CD4-positive, alpha-beta T cell (primary cell): Measurements from ENCODE around the gene SLC12A3. TPM values are rescaled to one million over a fixed set of nuclear protein-coding genes. Genes with fewer than 3 reads are reported as not detected.

ENCODE experiments used
- ATAC-seq: fragments of 200-7000 bp; cut with Tn5 transposase; one replicate; pipeline ENCODE4 v1.10.0; 2022; ENCODE audit warnings: mild to moderate bottlenecking; ENCODE audit not compliant: poor library complexity
- CTCF ChIA-PET: fragments of 350-600 bp; sonication (Branson Sonifier 250); formaldehyde crosslinking; loops from one replicate; lab custom pipeline; 2021; ENCODE audit warnings: antibody characterized with exemption, inconsistent platforms; lab: Charles Lee
- POLR2A ChIA-PET: fragments of 350-600 bp; sonication (Branson Sonifier 250); formaldehyde crosslinking; loops from one replicate; lab custom pipeline; 2021; ENCODE audit warnings: antibody characterized with exemption, inconsistent platforms; lab: Charles Lee
- DNase-seq, 14 experiments: peaks; one replicate each; pipeline ENCODE4 v3.0.0-alpha.2; 2013 to 2020; ENCODE audit warnings: mixed read lengths in 2 of 14
- H3K27ac ChIP-seq, 2 donors: one replicate each; pipeline versions ENCODE4 v1.5.1 to v1.7.0; 2013; ENCODE audit warnings: low read length in 2 of 2, low read depth in 1 of 2, mild to moderate bottlenecking in 1 of 2
- H3K27me3 ChIP-seq, 2 experiments: 1 replicate in 1 of 2; 2 replicates in 1 of 2; pipeline versions ENCODE4 v1.6.1 to v1.7.0; 2013; ENCODE audit warnings: low read length in 2 of 2, control low read depth in 1 of 2, mild to moderate bottlenecking in 1 of 2, moderate library complexity in 1 of 2; ENCODE audit not compliant: insufficient read depth in 2 of 2, control insufficient read depth in 1 of 2
- H3K36me3 ChIP-seq: one replicate; pipeline ENCODE4 v1.6.1; 2013; ENCODE audit warnings: low read length, control low read depth; ENCODE audit not compliant: insufficient read depth
- H3K4me1 ChIP-seq: one replicate; pipeline ENCODE4 v1.6.1; 2013; ENCODE audit warnings: low read length, control low read depth; ENCODE audit not compliant: insufficient read depth
- H3K4me3 ChIP-seq: one replicate; pipeline ENCODE4 v1.5.1; 2013; ENCODE audit warnings: mild to moderate bottlenecking, low read length, moderate library complexity
- H3K9me3 ChIP-seq, 2 experiments: 1 replicate in 1 of 2; 2 replicates in 1 of 2; pipeline versions ENCODE4 v1.6.1 to v1.7.0; 2013; ENCODE audit warnings: low read length in 2 of 2, mild to moderate bottlenecking in 2 of 2, control low read depth in 1 of 2, moderate library complexity in 1 of 2; ENCODE audit not compliant: control insufficient read depth in 1 of 2, insufficient read depth in 1 of 2
- H3K27ac Mint-ChIP-seq: one replicate; pipeline ENCODE4 v1.8.0; 2020; ENCODE audit warnings: mixed read lengths
- H3K27me3 Mint-ChIP-seq: one replicate; pipeline ENCODE4 v1.8.0; 2021; ENCODE audit warnings: mixed read lengths
- H3K36me3 Mint-ChIP-seq: one replicate; pipeline ENCODE4 v1.8.0; 2021; ENCODE audit warnings: low read depth, mixed read lengths
- H3K4me1 Mint-ChIP-seq: one replicate; pipeline ENCODE4 v1.8.0; 2021; ENCODE audit warnings: low read depth, mixed read lengths
- H3K4me3 Mint-ChIP-seq: one replicate; pipeline ENCODE4 v1.8.0; 2020; ENCODE audit warnings: mild to moderate bottlenecking, mixed read lengths
- H3K9me3 Mint-ChIP-seq: one replicate; pipeline ENCODE4 v1.8.0; 2020; ENCODE audit warnings: mixed read lengths
- intact Hi-C, 2 experiments: fragments of 100-400 bp; cut with DNase I in 1 of 2; cut with micrococcal nuclease in 1 of 2; formaldehyde crosslinking; loops; one replicate each; pipeline versions ENCODE4 v1.15.1 to v1.9.0; 2023 to 2025; cut with DNase I, micrococcal nuclease
- polyA plus RNA-seq, 2 donors: library from polyadenylated mRNA; unstranded; fragments of 120-200 nt; gene quantifications; one replicate each; pipeline ENCODE4 v1.2.1, GENCODE V29; 2013
- total RNA-seq, 174 experiments: library from RNA in 2 of 174; stranded (reverse) in 2 of 174; gene quantifications; one replicate each; pipeline ENCODE4 v1.2.3 and lab custom pipeline; 2021 to 2026
- TF ChIP-seq, protein P1 (sequence below): fragments of 200-600 bp; IDR thresholded peaks from one replicate; pipeline ENCODE4 v1.8.0; 2022; ENCODE audit warnings: antibody characterized with exemption, mild to moderate bottlenecking

Gene SLC12A3, protein sequence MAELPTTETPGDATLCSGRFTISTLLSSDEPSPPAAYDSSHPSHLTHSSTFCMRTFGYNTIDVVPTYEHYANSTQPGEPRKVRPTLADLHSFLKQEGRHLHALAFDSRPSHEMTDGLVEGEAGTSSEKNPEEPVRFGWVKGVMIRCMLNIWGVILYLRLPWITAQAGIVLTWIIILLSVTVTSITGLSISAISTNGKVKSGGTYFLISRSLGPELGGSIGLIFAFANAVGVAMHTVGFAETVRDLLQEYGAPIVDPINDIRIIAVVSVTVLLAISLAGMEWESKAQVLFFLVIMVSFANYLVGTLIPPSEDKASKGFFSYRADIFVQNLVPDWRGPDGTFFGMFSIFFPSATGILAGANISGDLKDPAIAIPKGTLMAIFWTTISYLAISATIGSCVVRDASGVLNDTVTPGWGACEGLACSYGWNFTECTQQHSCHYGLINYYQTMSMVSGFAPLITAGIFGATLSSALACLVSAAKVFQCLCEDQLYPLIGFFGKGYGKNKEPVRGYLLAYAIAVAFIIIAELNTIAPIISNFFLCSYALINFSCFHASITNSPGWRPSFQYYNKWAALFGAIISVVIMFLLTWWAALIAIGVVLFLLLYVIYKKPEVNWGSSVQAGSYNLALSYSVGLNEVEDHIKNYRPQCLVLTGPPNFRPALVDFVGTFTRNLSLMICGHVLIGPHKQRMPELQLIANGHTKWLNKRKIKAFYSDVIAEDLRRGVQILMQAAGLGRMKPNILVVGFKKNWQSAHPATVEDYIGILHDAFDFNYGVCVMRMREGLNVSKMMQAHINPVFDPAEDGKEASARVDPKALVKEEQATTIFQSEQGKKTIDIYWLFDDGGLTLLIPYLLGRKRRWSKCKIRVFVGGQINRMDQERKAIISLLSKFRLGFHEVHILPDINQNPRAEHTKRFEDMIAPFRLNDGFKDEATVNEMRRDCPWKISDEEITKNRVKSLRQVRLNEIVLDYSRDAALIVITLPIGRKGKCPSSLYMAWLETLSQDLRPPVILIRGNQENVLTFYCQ
- total RNA-seq = not detected
- polyA plus RNA-seq (2013, experiment 1 of 2) = 0.30 TPM
- polyA plus RNA-seq (2013, experiment 2 of 2) = 0.19 TPM
- total RNA-seq (lab: John Stamatoyannopoulos, UW) = 0 to 2.4 (median 0.04) reads per million in 172 experiments

DNA sequence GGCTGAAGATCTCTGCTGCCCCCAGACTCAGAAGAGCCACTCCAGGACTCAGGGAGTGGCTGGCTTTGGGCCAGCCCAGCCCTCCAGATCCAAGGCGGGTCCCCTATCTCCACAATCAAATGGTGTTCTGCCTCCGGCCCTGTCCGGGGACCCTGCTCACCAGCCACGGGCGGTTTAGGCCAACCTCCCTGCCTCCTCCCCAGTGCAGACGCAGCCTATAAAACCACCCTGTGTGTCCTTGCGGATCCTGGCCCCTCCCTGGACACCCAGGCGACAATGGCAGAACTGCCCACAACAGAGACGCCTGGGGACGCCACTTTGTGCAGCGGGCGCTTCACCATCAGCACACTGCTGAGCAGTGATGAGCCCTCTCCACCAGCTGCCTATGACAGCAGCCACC lies at the start of gene SLC12A3:
Gene SLC12A3 (plus strand): TSS at position 248 of the 400 bp plus-strand sequence. CDS start 29 bp downstream, at position 277.
- POLR2A ChIA-PET = no interaction called here
- Histone ChIP-seq H3K27me3 (no peaks in the 10 kb centered on the region), H3K36me3 (no peaks in the 10 kb centered on the region), H3K4me1 (peaks cover 56% of the 10 kb centered on the region), H3K4me3 (no peak within 1 kb of the TSS), H3K9me3 (no peaks in the 10 kb centered on the region), H3K27ac (no peak within 1 kb of the TSS)
- no peaks in the 10 kb centered on the region for H3K36me3 Mint-ChIP-seq
- H3K4me1 Mint-ChIP-seq = peaks cover 33% of the 10 kb centered on the region
- ATAC-seq = no peak
- intact Hi-C loops = loop anchor here (5.0 to 10.0 kb wide), 4 partner anchors 67 to 302 kb away; partner anchors contain the start of gene HERPUD1 (in 2 of the 2)
- no peaks in the 10 kb centered on the region for H3K27me3 Mint-ChIP-seq
- DNase-seq = no peak
- no peak within 1 kb of the TSS for H3K27ac Mint-ChIP-seq
- H3K4me3 Mint-ChIP-seq = no peak within 1 kb of the TSS
- H3K9me3 Mint-ChIP-seq = no peaks in the 10 kb centered on the region
- TF ChIP-seq, protein P1, sequence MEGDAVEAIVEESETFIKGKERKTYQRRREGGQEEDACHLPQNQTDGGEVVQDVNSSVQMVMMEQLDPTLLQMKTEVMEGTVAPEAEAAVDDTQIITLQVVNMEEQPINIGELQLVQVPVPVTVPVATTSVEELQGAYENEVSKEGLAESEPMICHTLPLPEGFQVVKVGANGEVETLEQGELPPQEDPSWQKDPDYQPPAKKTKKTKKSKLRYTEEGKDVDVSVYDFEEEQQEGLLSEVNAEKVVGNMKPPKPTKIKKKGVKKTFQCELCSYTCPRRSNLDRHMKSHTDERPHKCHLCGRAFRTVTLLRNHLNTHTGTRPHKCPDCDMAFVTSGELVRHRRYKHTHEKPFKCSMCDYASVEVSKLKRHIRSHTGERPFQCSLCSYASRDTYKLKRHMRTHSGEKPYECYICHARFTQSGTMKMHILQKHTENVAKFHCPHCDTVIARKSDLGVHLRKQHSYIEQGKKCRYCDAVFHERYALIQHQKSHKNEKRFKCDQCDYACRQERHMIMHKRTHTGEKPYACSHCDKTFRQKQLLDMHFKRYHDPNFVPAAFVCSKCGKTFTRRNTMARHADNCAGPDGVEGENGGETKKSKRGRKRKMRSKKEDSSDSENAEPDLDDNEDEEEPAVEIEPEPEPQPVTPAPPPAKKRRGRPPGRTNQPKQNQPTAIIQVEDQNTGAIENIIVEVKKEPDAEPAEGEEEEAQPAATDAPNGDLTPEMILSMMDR = no peak
- CTCF ChIA-PET = no interaction called here

DNA sequence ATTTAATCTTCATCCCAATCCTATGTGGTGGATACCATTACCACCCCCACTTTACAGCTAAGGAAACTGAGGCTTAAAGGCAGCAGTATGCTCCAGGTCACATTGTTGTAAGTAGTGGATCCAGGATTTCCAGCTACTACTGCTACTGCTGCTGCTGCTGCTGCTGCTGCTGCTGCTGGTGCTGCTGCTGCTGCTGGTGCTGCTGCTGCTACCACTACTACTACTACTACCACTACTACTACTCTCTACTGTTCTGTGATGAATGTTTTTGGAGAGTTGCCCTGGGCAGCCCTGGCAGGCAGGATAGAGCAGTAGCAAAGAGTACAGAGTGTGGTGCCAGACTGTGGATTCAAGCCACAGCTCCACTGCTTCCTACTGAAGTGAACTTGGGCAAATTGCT lies 49.3 kb upstream of the SLC12A3 start:
- H3K36me3 ChIP-seq = peaks cover 18% of the 10 kb centered on the region
- ChIA-PET POLR2A (interaction anchor here (0.6 kb wide), 1 partner anchor 162 kb away, joined by 3 read pairs; no protein-coding TSS in a partner anchor), CTCF (no interaction called here)
- intact Hi-C loops = no loop called here
- TF ChIP-seq, protein P1 = no peak
- H3K9me3 Mint-ChIP-seq = no peaks in the 10 kb centered on the region
- no peaks in the 10 kb centered on the region for H3K4me1 Mint-ChIP-seq
- DNase-seq (no peak), ATAC-seq (no peak)
- H3K27ac Mint-ChIP-seq = no peak overlapping the region
- H3K27me3 ChIP-seq = no peaks in the 10 kb centered on the region
- H3K4me3 ChIP-seq = no peak overlapping the region
- no peak overlapping the region for H3K27ac ChIP-seq
- H3K9me3 ChIP-seq = no peaks in the 10 kb centered on the region
- no peaks in the 10 kb centered on the region for H3K27me3 Mint-ChIP-seq
- no peaks in the 10 kb centered on the region for H3K4me1 ChIP-seq
- no peak overlapping the region for H3K4me3 Mint-ChIP-seq
- H3K36me3 Mint-ChIP-seq = peaks cover 30% of the 10 kb centered on the region

DNA sequence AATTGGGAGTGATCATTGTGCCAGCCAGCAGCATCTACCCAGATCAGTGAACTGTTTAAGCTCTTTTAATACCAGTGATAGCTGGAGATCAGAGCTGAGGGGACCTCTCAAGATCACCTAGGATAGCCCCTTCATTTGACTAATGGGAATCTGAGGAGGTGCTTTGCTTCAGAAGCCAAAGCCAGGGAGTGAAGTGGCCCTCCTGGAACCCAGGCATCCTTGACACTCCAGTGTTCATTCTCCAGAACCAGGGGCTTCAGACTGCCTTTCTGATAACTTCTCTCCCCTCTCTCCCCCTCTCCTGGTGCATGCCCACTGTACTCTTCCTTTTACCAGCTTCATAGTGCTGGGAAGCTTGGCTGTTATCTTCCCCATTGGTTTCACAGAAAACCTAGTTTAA lies 48.0 kb upstream of the SLC12A3 start:
- no peak overlapping the region for H3K4me3 Mint-ChIP-seq
- H3K9me3 Mint-ChIP-seq = no peaks in the 10 kb centered on the region
- CTCF ChIA-PET = no interaction called here
- Histone ChIP-seq H3K27me3 (no peaks in the 10 kb centered on the region), H3K9me3 (no peaks in the 10 kb centered on the region), H3K36me3 (peaks cover 28% of the 10 kb centered on the region), H3K4me1 (no peaks in the 10 kb centered on the region), H3K27ac (no peak overlapping the region), H3K4me3 (no peak overlapping the region)
- H3K27ac Mint-ChIP-seq = no peak overlapping the region
- peaks cover 43% of the 10 kb centered on the region for H3K36me3 Mint-ChIP-seq
- H3K27me3 Mint-ChIP-seq = no peaks in the 10 kb centered on the region
- POLR2A ChIA-PET = no interaction called here
- TF ChIP-seq, protein P1 = no peak
- DNase-seq = no peak
- H3K4me1 Mint-ChIP-seq = no peaks in the 10 kb centered on the region
- no peak for ATAC-seq
- intact Hi-C loops = no loop called here
